GM10266 (cell line): Measurements from ENCODE around the gene RNF34.

Experiments
- DNase-seq: peaks from one replicate; pipeline ENCODE4 v3.0.0; 2012; ENCODE audit errors: extremely low spot score
- CTCF ChIP-seq: IDR thresholded peaks from 2 replicates; pipeline ENCODE4 v1.5.1; 2012; ENCODE audit warnings: mild to moderate bottlenecking, low read depth; ENCODE audit not compliant: control insufficient read depth, insufficient read depth; ENCODE audit errors: missing control alignments

Gene RNF34

GRCh38 chr12:121391619-121392324 lies 8.1 kb upstream of the RNF34 start:
- TF ChIP-seq CTCF, result no peak
- DNase-seq, result peak; percentile 64

GRCh38 chr12:121392325-121392716 lies 7.6 kb upstream of the RNF34 start:
- TF ChIP-seq CTCF, result no peak
- no peak for DNase-seq

- TF ChIP-seq CTCF, result no peak
These were observed 2.4 kb upstream of the RNF34 start for GRCh38 chr12:121397521-121397920.

GRCh38 chr12:121398355-121398754 lies 1.6 kb upstream of the RNF34 start:
- DNase-seq, result no peak
- no peak for TF ChIP-seq CTCF

More at GRCh38 chr12:121397521-121397920, 2.4 kb upstream of the RNF34 start:
- no peak for DNase-seq

- DNase-seq, result peak; percentile 50
- no peak for TF ChIP-seq CTCF
These were observed 618 bp downstream of the RNF34 start for GRCh38 chr12:121400332-121401139.

GRCh38 chr12:121403721-121404120 lies 3.8 kb downstream of the RNF34 start:
- no peak for DNase-seq
- no peak for TF ChIP-seq CTCF

- no peak for DNase-seq
- no peak for TF ChIP-seq CTCF
These were observed 4.8 kb downstream of the RNF34 start for GRCh38 chr12:121404734-121405133.
